Measurements from ENCODE around the gene SUPV3L1.
"Not testable (repeated sequence)": the region's sequence is repeated elsewhere in the genome, so short reads cannot be mapped to it uniquely, and the experiment has no call there.

SUPV3L1 gene

DNA sequence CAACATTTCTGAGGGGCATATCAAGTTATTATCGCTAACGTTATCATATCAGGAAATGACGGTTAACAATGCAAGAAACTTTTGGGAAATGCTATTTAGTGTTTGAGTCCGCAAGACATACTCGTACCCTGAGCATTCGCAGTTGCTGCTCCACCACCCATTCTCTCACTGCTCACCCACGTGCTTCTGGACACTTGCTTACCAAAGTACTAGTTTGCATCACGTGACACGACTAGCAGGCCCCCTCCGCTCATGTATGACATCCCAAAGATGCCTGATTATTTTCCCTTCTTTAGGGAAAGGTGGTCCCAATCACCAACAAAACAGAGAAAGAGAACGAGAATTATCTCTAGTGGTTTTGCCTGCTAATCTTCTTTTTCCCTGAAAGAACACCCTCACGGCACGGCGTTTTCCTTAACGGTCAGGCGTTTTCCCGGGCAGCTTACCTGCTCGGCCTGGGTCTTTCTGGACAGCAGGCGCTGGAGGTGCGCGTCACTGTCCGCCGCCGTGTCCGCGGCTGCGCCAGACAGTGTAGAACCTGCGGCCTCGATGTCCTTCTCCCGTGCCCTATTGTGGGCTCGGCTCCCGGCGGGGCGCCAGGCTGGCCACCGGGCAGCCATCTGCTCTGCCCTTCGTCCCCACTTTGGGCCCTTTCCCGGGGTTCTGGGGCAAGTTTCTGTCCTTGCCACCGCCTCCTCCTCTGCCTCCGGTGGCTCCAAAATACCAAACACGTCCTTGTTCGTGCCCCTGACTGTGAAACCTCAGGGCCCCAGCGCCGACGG is at the start of gene SUPV3L1:
TSS of gene SUPV3L1 (plus strand) at position 492 of the 782 bp plus-strand sequence. CDS start at position 550, 58 bp downstream.
- TF ChIP-seq, protein P1, sequence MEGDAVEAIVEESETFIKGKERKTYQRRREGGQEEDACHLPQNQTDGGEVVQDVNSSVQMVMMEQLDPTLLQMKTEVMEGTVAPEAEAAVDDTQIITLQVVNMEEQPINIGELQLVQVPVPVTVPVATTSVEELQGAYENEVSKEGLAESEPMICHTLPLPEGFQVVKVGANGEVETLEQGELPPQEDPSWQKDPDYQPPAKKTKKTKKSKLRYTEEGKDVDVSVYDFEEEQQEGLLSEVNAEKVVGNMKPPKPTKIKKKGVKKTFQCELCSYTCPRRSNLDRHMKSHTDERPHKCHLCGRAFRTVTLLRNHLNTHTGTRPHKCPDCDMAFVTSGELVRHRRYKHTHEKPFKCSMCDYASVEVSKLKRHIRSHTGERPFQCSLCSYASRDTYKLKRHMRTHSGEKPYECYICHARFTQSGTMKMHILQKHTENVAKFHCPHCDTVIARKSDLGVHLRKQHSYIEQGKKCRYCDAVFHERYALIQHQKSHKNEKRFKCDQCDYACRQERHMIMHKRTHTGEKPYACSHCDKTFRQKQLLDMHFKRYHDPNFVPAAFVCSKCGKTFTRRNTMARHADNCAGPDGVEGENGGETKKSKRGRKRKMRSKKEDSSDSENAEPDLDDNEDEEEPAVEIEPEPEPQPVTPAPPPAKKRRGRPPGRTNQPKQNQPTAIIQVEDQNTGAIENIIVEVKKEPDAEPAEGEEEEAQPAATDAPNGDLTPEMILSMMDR (conservative IDR thresholded peaks at IDR 0.05; ENCODE audit: low read depth, low read length): no peak
- peak within 1 kb of the TSS; percentile 99 for H3K4me3 ChIP-seq (ENCODE audit: low read length)
- peak; percentile 96 for DNase-seq (ENCODE audit: low read depth)

DNA sequence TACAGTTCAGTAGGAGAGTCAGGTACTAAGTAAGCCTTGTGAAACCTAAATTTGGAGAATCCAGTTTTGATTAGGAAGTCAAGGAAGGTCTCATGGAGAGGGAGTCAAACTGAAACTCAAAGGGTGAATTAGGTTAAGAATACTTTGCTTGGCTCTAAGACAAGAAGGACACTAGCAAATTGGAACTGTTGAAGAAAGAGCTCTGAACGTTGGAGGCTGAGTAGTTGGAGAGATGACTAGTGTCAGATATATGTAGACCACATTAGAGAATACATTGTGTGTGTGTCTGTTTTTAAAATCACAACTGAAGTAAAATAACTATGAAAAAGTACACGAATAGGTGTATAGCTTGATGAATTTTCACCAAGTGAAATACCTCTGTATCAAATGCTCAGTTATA is 49.8 kb upstream of the SUPV3L1 start:
- H3K4me3 ChIP-seq (ENCODE audit: low read length): no peak overlapping the region
- DNase-seq (ENCODE audit: low read depth): no peak
- TF ChIP-seq, protein P1 (conservative IDR thresholded peaks at IDR 0.05; ENCODE audit: low read depth, low read length): no peak

DNA sequence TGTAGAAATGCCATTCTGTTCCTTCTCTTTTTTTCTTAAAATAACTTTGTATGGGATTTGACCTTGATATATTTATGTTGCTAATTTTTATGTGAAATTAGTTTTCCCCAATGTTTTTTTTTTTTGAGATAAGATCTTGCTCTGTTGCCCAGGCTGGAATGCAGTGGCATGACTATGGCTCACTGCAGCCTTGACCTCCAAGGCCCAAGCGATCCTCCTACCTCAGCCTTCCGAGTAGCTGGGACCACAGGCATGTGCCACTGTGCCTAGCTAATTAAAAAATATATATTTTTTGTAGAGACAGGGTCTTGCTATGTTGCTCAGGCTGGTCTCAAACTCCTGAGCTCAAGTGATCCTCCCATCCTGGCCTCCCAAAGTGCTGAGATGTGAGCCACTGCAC is 40.1 kb upstream of the SUPV3L1 start:
- TF ChIP-seq, protein P1 (conservative IDR thresholded peaks at IDR 0.05; ENCODE audit: low read depth, low read length): no peak
- no peak overlapping the region for H3K4me3 ChIP-seq (ENCODE audit: low read length)
- no peak for DNase-seq (ENCODE audit: low read depth)

DNA sequence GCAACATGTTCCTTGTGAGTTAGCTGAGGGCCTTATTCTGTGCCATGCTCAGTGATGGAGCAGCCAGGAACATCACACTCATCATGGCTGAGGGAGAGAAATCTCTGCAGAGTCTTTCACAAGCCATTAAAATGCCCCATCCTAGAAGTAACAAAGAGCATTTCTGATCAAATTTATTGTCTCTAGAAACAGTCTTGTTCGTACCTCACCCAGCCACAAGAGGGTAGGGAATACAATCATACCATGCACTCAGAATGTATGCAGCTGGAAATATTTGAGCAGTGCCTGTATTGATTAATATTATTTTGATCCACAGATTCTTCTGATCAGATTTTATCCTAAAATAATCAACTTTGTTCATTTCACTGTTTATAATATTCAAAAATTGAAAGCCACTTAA is 38.7 kb upstream of the SUPV3L1 start:
- TF ChIP-seq, protein P1 (conservative IDR thresholded peaks at IDR 0.05; ENCODE audit: low read depth, low read length): no peak
- no peak overlapping the region for H3K4me3 ChIP-seq (ENCODE audit: low read length)
- no peak for DNase-seq (ENCODE audit: low read depth)

DNA sequence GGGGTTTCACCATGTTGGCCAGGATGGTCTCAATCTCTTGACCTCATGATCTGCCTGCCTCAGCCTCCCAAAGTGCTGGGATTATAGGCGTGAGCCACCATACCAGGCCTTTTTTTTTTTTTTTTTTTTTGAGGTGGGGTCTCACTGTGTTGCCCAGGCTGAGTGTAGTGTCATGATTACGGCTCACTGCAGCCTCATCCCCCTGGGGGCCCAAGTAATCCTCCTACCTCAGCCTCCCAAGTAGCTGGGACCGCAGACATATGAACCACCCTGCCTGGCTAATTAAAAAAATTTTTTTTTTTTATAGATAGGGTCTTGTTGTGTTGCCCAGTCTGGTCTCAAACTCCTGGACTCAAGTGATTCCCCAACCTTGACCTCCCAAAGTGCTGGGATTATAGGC is 38.0 kb upstream of the SUPV3L1 start:
- not testable (repeated sequence) for DNase-seq (ENCODE audit: low read depth); H3K4me3 ChIP-seq (ENCODE audit: low read length)

DNA sequence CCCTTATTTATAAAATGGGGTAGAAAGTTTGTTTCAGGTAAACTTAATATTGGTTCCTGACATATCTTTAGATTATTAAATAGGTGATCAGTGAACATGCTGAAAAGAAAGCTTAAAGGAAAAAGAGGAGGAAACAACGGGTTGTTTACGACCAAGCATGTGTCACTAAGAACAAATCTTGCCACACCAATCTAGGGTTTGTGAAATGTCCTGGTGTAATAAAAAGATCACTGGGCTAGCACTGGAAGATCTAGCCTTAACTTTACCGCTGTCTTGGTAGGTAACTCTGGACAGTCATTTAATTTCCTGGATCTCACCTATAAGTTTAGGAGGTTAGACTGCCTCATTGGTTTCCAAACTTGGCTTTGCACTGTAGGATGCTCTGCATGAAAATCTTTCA is 37.1 kb upstream of the SUPV3L1 start:
- DNase-seq (ENCODE audit: low read depth): no peak
- TF ChIP-seq, protein P1 (conservative IDR thresholded peaks at IDR 0.05; ENCODE audit: low read depth, low read length): no peak
- H3K4me3 ChIP-seq (ENCODE audit: low read length): no peak overlapping the region

DNA sequence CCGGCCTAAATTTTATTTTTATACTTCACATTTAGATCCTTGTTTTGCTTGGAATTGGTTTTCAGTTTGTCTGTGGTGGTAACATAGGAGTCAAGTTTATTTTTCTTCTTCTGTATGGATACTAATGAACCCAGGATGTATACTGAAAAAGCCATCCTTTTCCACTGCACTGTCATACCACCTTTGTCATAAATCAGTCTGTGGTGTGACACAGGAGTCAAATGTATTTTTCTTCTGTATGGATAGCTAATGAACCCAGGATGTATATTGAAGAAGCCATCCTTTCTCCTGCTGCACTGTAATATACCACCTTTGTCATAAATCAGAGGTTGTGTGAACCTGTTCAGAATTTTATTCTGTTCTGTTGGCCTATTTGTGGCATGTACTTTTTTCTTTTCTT is 34.7 kb upstream of the SUPV3L1 start:
- TF ChIP-seq, protein P1 (conservative IDR thresholded peaks at IDR 0.05; ENCODE audit: low read depth, low read length): no peak
- DNase-seq (ENCODE audit: low read depth): no peak
- H3K4me3 ChIP-seq (ENCODE audit: low read length): no peak overlapping the region

Measured in retinal pigment epithelial cell (primary cell).